K562 (cell line): ENCODE data around the gene IL15.

Experiments used
- CEBPZ ChIP-seq: fragments of 150-350 bp; IDR thresholded peaks from 2 replicates; pipeline ENCODE4 v1.6.1; 2014; ENCODE audit warnings: low read depth, mild to moderate bottlenecking, low read length, borderline replicate concordance
- NR2F6 ChIP-seq: fragments of 450-650 bp; formaldehyde crosslinking; IDR thresholded peaks from 2 replicates; pipeline ENCODE4 v1.4.0; 2020; ENCODE audit warnings: mild to moderate bottlenecking
- OTX1 ChIP-seq: fragments of 450-650 bp; formaldehyde crosslinking; IDR thresholded peaks from 2 replicates; pipeline ENCODE4 v1.4.0; 2022; ENCODE audit warnings: mild to moderate bottlenecking
- SIX5 ChIP-seq, 2 experiments: IDR thresholded peaks; 2 replicates each; pipeline ENCODE4 v1.6.1; 2011; ENCODE audit warnings: low read length in 2 of 2, borderline replicate concordance in 1 of 2, low read depth in 1 of 2, mild to moderate bottlenecking in 1 of 2, moderate library complexity in 1 of 2; ENCODE audit not compliant: insufficient read depth in 1 of 2

GRCh38 chr4:141757287-141757686 lies 120.9 kb downstream of the IL15 start:
- TF ChIP-seq OTX1 (CRISPR knock-in tag) (no peak), CEBPZ (no peak), SIX5 (IDR thresholded peaks at IDR 0.05; ENCODE audit: borderline replicate concordance in 1 of 2, insufficient read depth in 1 of 2, low read depth in 1 of 2, low read length in 2 of 2) (no peak), NR2F6 (CRISPR knock-in tag) (no peak)
